DMS79 (cell line): ENCODE data around the gene NINL.
"Not testable (repeated sequence)": the region's sequence is repeated elsewhere in the genome, so short reads cannot be mapped to it uniquely, and the experiment has no call there.

Experiments
- DNase-seq: peaks from one replicate; lab custom pipeline; 2025; lab: John Stamatoyannopoulos, UW

Gene NINL

GRCh38 chr20:25484224-25484846, 101.0 kb downstream of the NINL start:
- no peak for DNase-seq

- no peak for DNase-seq
Observed at GRCh38 chr20:25483431-25484132, 101.7 kb downstream of the NINL start.

- DNase-seq, result no peak
Observed at GRCh38 chr20:25481918-25482253, 103.4 kb downstream of the NINL start.

- DNase-seq, result no peak
Observed at GRCh38 chr20:25481235-25481917, 104.0 kb downstream of the NINL start.

GRCh38 chr20:25480797-25481196, 104.5 kb downstream of the NINL start:
- DNase-seq, result no peak

- no peak for DNase-seq
Observed at GRCh38 chr20:25480156-25480555, 105.2 kb downstream of the NINL start.

GRCh38 chr20:25479638-25480037, 105.7 kb downstream of the NINL start:
- no peak for DNase-seq

- DNase-seq, result no peak
Observed at GRCh38 chr20:25478889-25479568, 106.3 kb downstream of the NINL start.

GRCh38 chr20:25477014-25477882, 108.1 kb downstream of the NINL start:
- no peak for DNase-seq

- no peak for DNase-seq
Observed at GRCh38 chr20:25476106-25477013, 109.0 kb downstream of the NINL start.

- DNase-seq, result not testable (repeated sequence)
Observed at GRCh38 chr20:25473297-25473696, 112.0 kb downstream of the NINL start.

- no peak for DNase-seq
Observed at GRCh38 chr20:25471020-25471419, 114.3 kb downstream of the NINL start.

- DNase-seq, result no peak
Observed at GRCh38 chr20:25470045-25470444, 115.3 kb downstream of the NINL start.

GRCh38 chr20:25469558-25469957, 115.8 kb downstream of the NINL start:
- no peak for DNase-seq

GRCh38 chr20:25468126-25469075, 116.9 kb downstream of the NINL start:
- no peak for DNase-seq

GRCh38 chr20:25467441-25467840, 117.9 kb downstream of the NINL start:
- no peak for DNase-seq

GRCh38 chr20:25466846-25467245, 118.5 kb downstream of the NINL start:
- no peak for DNase-seq

- DNase-seq, result no peak
Observed at GRCh38 chr20:25465243-25466135, 119.8 kb downstream of the NINL start.
